ENCODE results near the gene FAM171A1. TPM values are rescaled to one million over a fixed set of nuclear protein-coding genes. Genes with fewer than 3 reads are reported as not detected.

FAM171A1 gene
- polyA plus RNA-seq, 1 of the 3 experiments (the other 2 are of a cell fraction), result 26.3 TPM

DNA sequence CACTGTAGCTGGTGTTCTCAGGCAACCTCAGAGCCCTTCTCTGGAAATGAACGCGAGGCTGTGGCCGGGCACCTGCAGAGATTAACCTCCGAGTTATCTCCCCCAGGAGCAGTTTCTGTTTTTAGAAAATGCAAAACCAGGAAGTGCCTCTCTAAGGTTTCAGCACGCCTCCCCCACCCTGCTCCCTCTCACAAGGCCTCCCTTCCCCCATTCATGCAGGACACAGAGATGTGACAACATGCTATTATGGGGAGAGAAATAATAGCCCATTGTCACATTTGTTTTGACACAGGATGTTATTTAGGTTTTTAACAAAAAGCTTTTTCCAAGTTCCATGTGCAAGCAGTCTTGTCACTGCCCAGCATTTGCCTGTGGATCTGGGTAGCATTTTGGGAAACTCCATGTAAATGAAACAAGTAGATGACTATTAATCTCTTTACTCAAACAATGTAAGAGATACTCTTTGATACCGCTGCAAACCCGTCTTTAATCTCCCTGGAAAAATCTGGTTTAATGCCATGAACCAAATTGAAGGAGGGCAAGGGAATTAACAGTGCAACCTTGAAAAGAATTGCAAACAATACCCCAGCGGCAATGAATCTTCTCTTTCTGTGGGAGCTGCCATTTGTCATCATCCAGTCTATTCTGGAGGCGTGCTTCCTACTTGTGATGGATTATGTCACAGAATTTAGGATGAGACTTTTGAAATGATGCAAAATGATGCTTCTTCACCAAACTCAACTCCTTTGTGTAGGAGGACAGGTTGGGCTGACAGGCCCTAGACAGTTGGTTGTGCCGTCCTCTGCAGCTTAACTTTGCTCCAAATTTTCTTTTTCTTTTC is 116.1 kb downstream of the FAM171A1 start:
- no peaks in the 10 kb centered on the region for H3K9me2 ChIP-seq
- no peaks in the 10 kb centered on the region for H3K79me2 ChIP-seq (ENCODE audit: insufficient read depth)
- no peaks in the 10 kb centered on the region for H4K20me1 ChIP-seq (ENCODE audit: insufficient read depth)
- H2AFZ ChIP-seq (ENCODE audit: low read depth), result no peak overlapping the region
- H3F3A ChIP-seq (replicated peaks; ENCODE audit: insufficient read depth), result no peaks in the 10 kb centered on the region
- H3K27ac ChIP-seq (ENCODE audit: low read depth in 2 of 2, low read length in 1 of 2), result no peak overlapping the region
- POLR2A ChIA-PET, result no interaction called here
- H3K36me3 ChIP-seq (replicated peaks in 1 of 2; ENCODE audit: control insufficient read depth in 1 of 2, insufficient read depth in 2 of 2, low read length in 1 of 2), result no peaks in the 10 kb centered on the region
- no peaks in the 10 kb centered on the region; a peak in 1 of 4 replicates for H3K4me1 ChIP-seq (ENCODE audit: control insufficient read depth in 1 of 2, insufficient read depth in 2 of 2, low read depth in 1 of 2, low read length in 1 of 2)
- DNase-seq, result no peak
- no peak overlapping the region for H3K9ac ChIP-seq
- H3K4me2 ChIP-seq, result no peak overlapping the region
- 97% methylated on average over 10 of the region's 10 CpGs for WGBS (ENCODE audit: low lambda C conversion rate)
- TF ChIP-seq EP300 (IDR thresholded peaks at IDR 0.05; ENCODE audit: borderline replicate concordance in 1 of 2, low read depth in 1 of 2, low read length in 1 of 2), result no peak
- TF ChIP-seq RAD21 (IDR thresholded peaks at IDR 0.05; ENCODE audit: low read length), result no peak
- TF ChIP-seq RFX5 (IDR thresholded peaks at IDR 0.05; ENCODE audit: low read length), result no peak
- TF ChIP-seq, protein P1, sequence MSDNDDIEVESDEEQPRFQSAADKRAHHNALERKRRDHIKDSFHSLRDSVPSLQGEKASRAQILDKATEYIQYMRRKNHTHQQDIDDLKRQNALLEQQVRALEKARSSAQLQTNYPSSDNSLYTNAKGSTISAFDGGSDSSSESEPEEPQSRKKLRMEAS (IDR thresholded peaks at IDR 0.05; ENCODE audit: low read depth), result no peak
- no peak for TF ChIP-seq TAF1 (IDR thresholded peaks at IDR 0.05; ENCODE audit: borderline replicate concordance, low read depth, low read length)
- TF ChIP-seq GABPA (IDR thresholded peaks at IDR 0.05; ENCODE audit: low read depth), result no peak
- TF ChIP-seq MXI1 (IDR thresholded peaks at IDR 0.05; ENCODE audit: low read depth, low read length), result no peak
- TF ChIP-seq FOXM1 (IDR thresholded peaks at IDR 0.05; ENCODE audit: low read depth), result no peak
- no peak for TF ChIP-seq YY1 (IDR thresholded peaks at IDR 0.05; ENCODE audit: low read depth)
- TF ChIP-seq SMC3 (IDR thresholded peaks at IDR 0.05; ENCODE audit: low read depth, low read length), result no peak
- TF ChIP-seq RXRA (IDR thresholded peaks at IDR 0.05; ENCODE audit: borderline replicate concordance, low read depth), result no peak
- no peaks in the 10 kb centered on the region for H3K27me3 ChIP-seq (ENCODE audit: insufficient read depth)
- no peak overlapping the region for H3K4me3 ChIP-seq (ENCODE audit: low read depth in 2 of 2, low read length in 1 of 2)
- H3K9me3 ChIP-seq, result no peaks in the 10 kb centered on the region
- CTCF ChIA-PET, result interaction anchor here (1.5 to 1.7 kb wide), 2 partner anchors 9 to 116 kb away, joined by 3 to 4 read pairs; partner anchors contain the start of gene FAM171A1

DNA sequence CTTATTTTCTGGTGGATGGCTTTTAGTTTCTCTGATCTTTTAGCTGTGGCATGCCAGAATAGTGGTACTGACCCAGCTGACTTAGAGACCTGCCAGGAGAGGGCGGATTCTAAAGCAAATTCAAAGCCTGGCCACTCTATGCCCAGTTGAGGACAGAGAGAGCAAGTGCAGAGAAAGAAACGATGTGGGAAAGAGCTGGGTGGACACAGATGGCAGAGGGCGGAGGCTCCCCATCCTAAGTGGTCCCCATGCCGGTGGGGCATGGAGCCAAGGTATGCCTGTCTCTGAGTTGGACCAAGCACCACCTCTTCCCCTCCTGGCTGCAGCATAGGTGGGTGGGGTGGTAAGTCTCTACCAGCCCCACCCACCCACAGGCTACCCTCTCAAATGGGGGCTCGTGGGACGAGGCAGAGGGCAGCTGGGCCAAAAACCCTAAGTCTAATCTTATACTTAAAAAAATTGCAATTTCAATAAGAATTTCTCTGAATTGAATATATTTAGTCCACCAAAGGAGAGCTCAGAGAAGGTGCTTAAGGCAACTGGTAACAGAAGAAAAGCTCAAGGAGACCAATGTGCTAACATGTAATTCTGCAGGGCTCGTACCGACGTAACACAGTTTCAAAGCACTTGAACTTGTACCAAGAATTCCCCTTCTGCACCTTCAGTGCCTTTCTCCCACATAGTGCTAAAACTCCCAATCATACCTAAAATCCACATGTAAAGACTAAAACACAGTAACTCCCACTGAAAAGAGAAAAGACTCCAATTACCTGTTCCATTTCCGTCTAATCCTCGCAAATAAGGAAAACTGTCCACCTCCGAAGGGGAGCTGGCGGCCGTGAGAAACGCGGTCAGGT is 116.9 kb downstream of the FAM171A1 start:
- H3K9ac ChIP-seq, result no peak overlapping the region
- no peak overlapping the region for H3K4me2 ChIP-seq
- H3K4me3 ChIP-seq (ENCODE audit: low read depth in 2 of 2, low read length in 1 of 2), result no peak overlapping the region
- no peaks in the 10 kb centered on the region; a peak in 1 of 4 replicates for H3K4me1 ChIP-seq (ENCODE audit: control insufficient read depth in 1 of 2, insufficient read depth in 2 of 2, low read depth in 1 of 2, low read length in 1 of 2)
- no peak overlapping the region for H2AFZ ChIP-seq (ENCODE audit: low read depth)
- TF ChIP-seq RXRA (IDR thresholded peaks at IDR 0.05; ENCODE audit: borderline replicate concordance, low read depth), result no peak
- no peak for TF ChIP-seq TEAD4 (IDR thresholded peaks at IDR 0.05; ENCODE audit: borderline replicate concordance, insufficient read depth)
- no peak for TF ChIP-seq CHD2 (IDR thresholded peaks at IDR 0.05; ENCODE audit: low read length, partially characterized antibody)
- TF ChIP-seq, protein P2, sequence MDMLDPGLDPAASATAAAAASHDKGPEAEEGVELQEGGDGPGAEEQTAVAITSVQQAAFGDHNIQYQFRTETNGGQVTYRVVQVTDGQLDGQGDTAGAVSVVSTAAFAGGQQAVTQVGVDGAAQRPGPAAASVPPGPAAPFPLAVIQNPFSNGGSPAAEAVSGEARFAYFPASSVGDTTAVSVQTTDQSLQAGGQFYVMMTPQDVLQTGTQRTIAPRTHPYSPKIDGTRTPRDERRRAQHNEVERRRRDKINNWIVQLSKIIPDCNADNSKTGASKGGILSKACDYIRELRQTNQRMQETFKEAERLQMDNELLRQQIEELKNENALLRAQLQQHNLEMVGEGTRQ (IDR thresholded peaks at IDR 0.05; ENCODE audit: borderline replicate concordance, low read depth, low read length), result no peak
- TF ChIP-seq ELF1 (IDR thresholded peaks at IDR 0.05), result no peak
- TF ChIP-seq EP300 (IDR thresholded peaks at IDR 0.05; ENCODE audit: borderline replicate concordance in 1 of 2, low read depth in 1 of 2, low read length in 1 of 2), result no peak
- TF ChIP-seq, protein P3, sequence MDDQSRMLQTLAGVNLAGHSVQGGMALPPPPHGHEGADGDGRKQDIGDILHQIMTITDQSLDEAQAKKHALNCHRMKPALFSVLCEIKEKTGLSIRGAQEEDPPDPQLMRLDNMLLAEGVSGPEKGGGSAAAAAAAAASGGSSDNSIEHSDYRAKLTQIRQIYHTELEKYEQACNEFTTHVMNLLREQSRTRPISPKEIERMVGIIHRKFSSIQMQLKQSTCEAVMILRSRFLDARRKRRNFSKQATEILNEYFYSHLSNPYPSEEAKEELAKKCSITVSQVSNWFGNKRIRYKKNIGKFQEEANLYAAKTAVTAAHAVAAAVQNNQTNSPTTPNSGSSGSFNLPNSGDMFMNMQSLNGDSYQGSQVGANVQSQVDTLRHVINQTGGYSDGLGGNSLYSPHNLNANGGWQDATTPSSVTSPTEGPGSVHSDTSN (IDR thresholded peaks at IDR 0.05), result no peak
- TF ChIP-seq, protein P4, sequence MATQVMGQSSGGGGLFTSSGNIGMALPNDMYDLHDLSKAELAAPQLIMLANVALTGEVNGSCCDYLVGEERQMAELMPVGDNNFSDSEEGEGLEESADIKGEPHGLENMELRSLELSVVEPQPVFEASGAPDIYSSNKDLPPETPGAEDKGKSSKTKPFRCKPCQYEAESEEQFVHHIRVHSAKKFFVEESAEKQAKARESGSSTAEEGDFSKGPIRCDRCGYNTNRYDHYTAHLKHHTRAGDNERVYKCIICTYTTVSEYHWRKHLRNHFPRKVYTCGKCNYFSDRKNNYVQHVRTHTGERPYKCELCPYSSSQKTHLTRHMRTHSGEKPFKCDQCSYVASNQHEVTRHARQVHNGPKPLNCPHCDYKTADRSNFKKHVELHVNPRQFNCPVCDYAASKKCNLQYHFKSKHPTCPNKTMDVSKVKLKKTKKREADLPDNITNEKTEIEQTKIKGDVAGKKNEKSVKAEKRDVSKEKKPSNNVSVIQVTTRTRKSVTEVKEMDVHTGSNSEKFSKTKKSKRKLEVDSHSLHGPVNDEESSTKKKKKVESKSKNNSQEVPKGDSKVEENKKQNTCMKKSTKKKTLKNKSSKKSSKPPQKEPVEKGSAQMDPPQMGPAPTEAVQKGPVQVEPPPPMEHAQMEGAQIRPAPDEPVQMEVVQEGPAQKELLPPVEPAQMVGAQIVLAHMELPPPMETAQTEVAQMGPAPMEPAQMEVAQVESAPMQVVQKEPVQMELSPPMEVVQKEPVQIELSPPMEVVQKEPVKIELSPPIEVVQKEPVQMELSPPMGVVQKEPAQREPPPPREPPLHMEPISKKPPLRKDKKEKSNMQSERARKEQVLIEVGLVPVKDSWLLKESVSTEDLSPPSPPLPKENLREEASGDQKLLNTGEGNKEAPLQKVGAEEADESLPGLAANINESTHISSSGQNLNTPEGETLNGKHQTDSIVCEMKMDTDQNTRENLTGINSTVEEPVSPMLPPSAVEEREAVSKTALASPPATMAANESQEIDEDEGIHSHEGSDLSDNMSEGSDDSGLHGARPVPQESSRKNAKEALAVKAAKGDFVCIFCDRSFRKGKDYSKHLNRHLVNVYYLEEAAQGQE (IDR thresholded peaks at IDR 0.05; ENCODE audit: low read depth, low read length), result no peak
- H3K36me3 ChIP-seq (replicated peaks in 1 of 2; ENCODE audit: control insufficient read depth in 1 of 2, insufficient read depth in 2 of 2, low read length in 1 of 2), result no peaks in the 10 kb centered on the region
- ChIA-PET CTCF (interaction anchor here (1.5 to 2.4 kb wide), 3 partner anchors 8 to 117 kb away, joined by 3 to 12 read pairs (median 4); partner anchors contain the start of gene FAM171A1), POLR2A (no interaction called here)
- H3K79me2 ChIP-seq (ENCODE audit: insufficient read depth), result no peaks in the 10 kb centered on the region
- DNase-seq, result no peak
- H3K27me3 ChIP-seq (ENCODE audit: insufficient read depth), result no peaks in the 10 kb centered on the region
- no peaks in the 10 kb centered on the region for H3K9me3 ChIP-seq
- H4K20me1 ChIP-seq (ENCODE audit: insufficient read depth), result no peaks in the 10 kb centered on the region
- no peaks in the 10 kb centered on the region for H3K9me2 ChIP-seq
- no peaks in the 10 kb centered on the region for H3F3A ChIP-seq (replicated peaks; ENCODE audit: insufficient read depth)
- no peak overlapping the region for H3K27ac ChIP-seq (ENCODE audit: low read depth in 2 of 2, low read length in 1 of 2)
- 92% methylated on average over 16 of the region's 16 CpGs for WGBS (ENCODE audit: low lambda C conversion rate)
